HepG2 (cell line): Measurements from ENCODE around the gene CASD1.

ENCODE experiments used
- E2F5 ChIP-seq: sonication (generic); formaldehyde crosslinking; conservative IDR thresholded peaks from 2 replicates; pipeline ENCODE4 v1.4.0; 2020; ENCODE audit warnings: missing genetic modification reagents
- RAD21 ChIP-seq: fragments of 450-650 bp; formaldehyde crosslinking; IDR thresholded peaks from 2 replicates; pipeline ENCODE4 v1.5.0; 2020; ENCODE audit warnings: mild to moderate bottlenecking

- TF ChIP-seq E2F5 (CRISPR knock-in tag) (no peak), RAD21 (no peak)
Observed at GRCh38 chr7:94491410-94491809, 18.2 kb upstream of the CASD1 start.
